Heart left ventricle (tissue), 13 donors: ENCODE results near the gene ZNF688.

ENCODE experiments used
- CTCF ChIP-seq, 12 donors: fragments of 200-600 bp; sonication (generic) in 4 of 12; IDR thresholded peaks; one replicate each; pipeline versions ENCODE4 v1.5.0 to v1.8.0; 2018 to 2022; ENCODE audit warnings: antibody characterized with exemption in 12 of 12, mild to moderate bottlenecking in 5 of 12
- POLR2A ChIP-seq, 2 donors: fragments of 450-650 bp; IDR thresholded peaks; one replicate each; pipeline ENCODE4 v1.6.1; 2017; ENCODE audit warnings: antibody characterized with exemption in 2 of 2, mild to moderate bottlenecking in 2 of 2, moderate library complexity in 2 of 2
- donor health status: ischemic (EF 13 %, LVEDD 7.1; RV severe dilation, severe dysfunction).
- donor health status: DM: no; HTN: yes; CAD: no.
- donor health status: DM: no; HTN: no; CAD: no.
- donor health status: ischemic (EF 25% LVEDD 6.9; RV normal size, moderate dysfunction).
- donor health status: ischemic (EF 25% LVEDD 5.7; RV mildly dilated, moderate dysfunction).
- donor health status: ischemic (EF 35%, LVEDD 5.7; RV mildly dilated, moderate dysfunction).
- donor health status: nonischemic (EF 11% LVEDD 7.7; RV severe dilation, severe dysfunction).
- donor health status: DM: yes; HTN: yes; CAD: no.
- donor health status: PGD.
- donor health status: ischemic (EF 29% LVEDD 5.4; RV normal size, mild dysfunction).
- donor health status: nonischemic (EF 23%, LVEDD 6.1; RV moderate dilation, normal function).

DNA sequence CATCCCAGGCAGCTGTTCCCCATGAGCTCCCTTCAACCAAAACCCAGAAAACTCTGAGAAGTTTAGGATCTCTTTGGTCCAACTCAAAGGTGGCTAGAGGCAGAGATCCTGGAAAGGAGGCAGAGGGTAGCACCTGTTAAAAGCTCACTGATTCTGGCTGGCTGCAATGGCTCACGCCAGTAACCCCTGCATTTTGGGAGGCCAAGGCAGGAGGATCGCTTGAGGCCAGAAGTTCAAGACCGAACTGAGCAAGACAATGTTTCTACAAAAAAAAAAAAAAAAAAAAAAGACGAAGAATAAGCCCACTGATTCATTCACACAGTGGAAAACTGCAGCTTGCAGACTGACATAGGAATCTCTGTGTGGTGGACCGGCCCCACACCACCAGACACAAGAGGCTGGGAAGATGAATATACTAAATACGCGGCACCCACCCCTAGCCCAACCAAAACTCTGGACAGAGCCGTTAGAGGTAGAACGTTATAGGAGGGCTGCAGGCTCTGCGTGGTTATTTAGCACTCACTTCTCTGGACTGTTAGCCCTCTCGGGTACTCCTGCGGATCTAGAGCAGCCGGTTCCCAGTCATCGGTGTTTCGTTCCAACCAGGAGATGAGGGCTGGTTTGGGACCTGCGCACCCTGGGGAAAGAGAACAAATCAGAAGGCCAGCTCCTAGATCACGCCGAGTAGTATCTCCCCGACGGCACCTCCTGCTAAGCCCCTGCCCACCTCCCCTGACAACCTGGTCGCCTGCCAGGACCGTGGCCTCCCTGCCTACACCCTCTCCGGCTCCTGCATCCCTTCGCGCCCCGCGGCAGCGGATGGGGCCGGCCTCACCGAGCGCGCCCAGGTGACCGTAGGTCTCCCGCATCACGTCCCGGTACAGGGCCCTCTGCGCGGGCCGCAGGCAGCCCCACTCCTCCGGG is 37.8 kb upstream of the ZNF688 start:
- TF ChIP-seq CTCF (IDR thresholded peaks at IDR 0.05) = no peak
- TF ChIP-seq POLR2A (IDR thresholded peaks at IDR 0.05) = no peak
